ENCODE results near the gene UBQLN1. TPM values are rescaled to one million over a fixed set of nuclear protein-coding genes. Genes with fewer than 3 reads are reported as not detected.

The UBQLN1 gene
- polyA plus RNA-seq, 1 donor from 2014 or later, result 133 TPM

DNA sequence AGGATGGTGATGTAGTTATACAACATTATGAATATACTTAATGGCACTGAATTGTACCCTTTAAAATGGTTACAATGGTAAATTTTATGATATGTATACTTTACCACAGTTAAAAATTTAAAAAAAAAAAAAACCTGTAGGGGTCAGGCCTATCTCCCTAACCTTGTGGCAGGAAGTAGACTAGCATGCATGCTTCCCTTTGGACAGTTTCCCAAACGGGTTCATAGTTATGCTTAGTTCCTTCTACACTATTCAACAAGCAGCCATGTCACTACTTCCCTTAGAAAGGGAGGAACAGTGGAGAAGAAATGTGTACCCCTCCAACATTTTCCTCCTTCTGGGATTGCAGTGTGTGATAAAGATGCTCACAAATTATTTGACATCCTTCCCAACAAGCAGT, 52.3 kb downstream of the UBQLN1 start:
- Histone ChIP-seq H3F3A (ENCODE audit: insufficient read depth, low read length, poor library complexity, severe bottlenecking) (no peaks in the 10 kb centered on the region), H3K9me3 (ENCODE audit: low read length) (no peaks in the 10 kb centered on the region), H3K27me3 (ENCODE audit: insufficient read depth, low read depth, low read length) (no peaks in the 10 kb centered on the region), H3K36me3 (ENCODE audit: insufficient read depth, low read length) (peaks cover 11% of the 10 kb centered on the region), H3K79me2 (replicated peaks; ENCODE audit: insufficient read depth, low read length) (no peaks in the 10 kb centered on the region), H3K9me2 (ENCODE audit: insufficient read depth, low read length) (no peaks in the 10 kb centered on the region), H3K9ac (ENCODE audit: low read length) (no peak overlapping the region), H3K27ac (ENCODE audit: low read length) (no peak overlapping the region), H2AFZ (ENCODE audit: low read depth, low read length) (no peak overlapping the region), H3K4me2 (ENCODE audit: low read length) (no peak overlapping the region), H3K4me3 (ENCODE audit: low read length) (no peak overlapping the region), H4K20me1 (ENCODE audit: insufficient read depth) (no peaks in the 10 kb centered on the region)
- TF ChIP-seq TAF1 (IDR thresholded peaks at IDR 0.05; ENCODE audit: low read depth), result no peak

GRCh38 chr9:83652433-83652832, 55.3 kb downstream of the UBQLN1 start:
- no peak overlapping the region for H2AFZ ChIP-seq (ENCODE audit: low read depth, low read length)
- no peaks in the 10 kb centered on the region for H3K27me3 ChIP-seq (ENCODE audit: insufficient read depth, low read depth, low read length)
- H4K20me1 ChIP-seq (ENCODE audit: insufficient read depth), result no peaks in the 10 kb centered on the region
- H3F3A ChIP-seq (ENCODE audit: insufficient read depth, low read length, poor library complexity, severe bottlenecking), result no peaks in the 10 kb centered on the region
- no peak overlapping the region for H3K9ac ChIP-seq (ENCODE audit: low read length)
- peaks cover 14% of the 10 kb centered on the region for H3K36me3 ChIP-seq (ENCODE audit: insufficient read depth, low read length)
- no peaks in the 10 kb centered on the region for H3K9me3 ChIP-seq (ENCODE audit: low read length)
- no peak overlapping the region for H3K4me3 ChIP-seq (ENCODE audit: low read length)
- no peak overlapping the region for H3K27ac ChIP-seq (ENCODE audit: low read length)
- no peaks in the 10 kb centered on the region for H3K9me2 ChIP-seq (ENCODE audit: insufficient read depth, low read length)
- TF ChIP-seq POLR2AphosphoS5 (IDR thresholded peaks at IDR 0.05) (no peak), MXI1 (conservative IDR thresholded peaks at IDR 0.05; ENCODE audit: poor library complexity, severe bottlenecking) (no peak), EZH2 (IDR thresholded peaks at IDR 0.05; ENCODE audit: borderline replicate concordance, insufficient read depth, low read length, poor library complexity, severe bottlenecking) (no peak), CTCF (IDR thresholded peaks at IDR 0.05; ENCODE audit: poor library complexity, severe bottlenecking) (no peak), RAD21 (conservative IDR thresholded peaks at IDR 0.05) (no peak), SMC3 (conservative IDR thresholded peaks at IDR 0.05; ENCODE audit: poor library complexity) (no peak), EP300 (conservative IDR thresholded peaks at IDR 0.05; ENCODE audit: poor library complexity, severe bottlenecking) (no peak), TAF1 (IDR thresholded peaks at IDR 0.05; ENCODE audit: low read depth) (no peak)
- TF ChIP-seq, protein P1, sequence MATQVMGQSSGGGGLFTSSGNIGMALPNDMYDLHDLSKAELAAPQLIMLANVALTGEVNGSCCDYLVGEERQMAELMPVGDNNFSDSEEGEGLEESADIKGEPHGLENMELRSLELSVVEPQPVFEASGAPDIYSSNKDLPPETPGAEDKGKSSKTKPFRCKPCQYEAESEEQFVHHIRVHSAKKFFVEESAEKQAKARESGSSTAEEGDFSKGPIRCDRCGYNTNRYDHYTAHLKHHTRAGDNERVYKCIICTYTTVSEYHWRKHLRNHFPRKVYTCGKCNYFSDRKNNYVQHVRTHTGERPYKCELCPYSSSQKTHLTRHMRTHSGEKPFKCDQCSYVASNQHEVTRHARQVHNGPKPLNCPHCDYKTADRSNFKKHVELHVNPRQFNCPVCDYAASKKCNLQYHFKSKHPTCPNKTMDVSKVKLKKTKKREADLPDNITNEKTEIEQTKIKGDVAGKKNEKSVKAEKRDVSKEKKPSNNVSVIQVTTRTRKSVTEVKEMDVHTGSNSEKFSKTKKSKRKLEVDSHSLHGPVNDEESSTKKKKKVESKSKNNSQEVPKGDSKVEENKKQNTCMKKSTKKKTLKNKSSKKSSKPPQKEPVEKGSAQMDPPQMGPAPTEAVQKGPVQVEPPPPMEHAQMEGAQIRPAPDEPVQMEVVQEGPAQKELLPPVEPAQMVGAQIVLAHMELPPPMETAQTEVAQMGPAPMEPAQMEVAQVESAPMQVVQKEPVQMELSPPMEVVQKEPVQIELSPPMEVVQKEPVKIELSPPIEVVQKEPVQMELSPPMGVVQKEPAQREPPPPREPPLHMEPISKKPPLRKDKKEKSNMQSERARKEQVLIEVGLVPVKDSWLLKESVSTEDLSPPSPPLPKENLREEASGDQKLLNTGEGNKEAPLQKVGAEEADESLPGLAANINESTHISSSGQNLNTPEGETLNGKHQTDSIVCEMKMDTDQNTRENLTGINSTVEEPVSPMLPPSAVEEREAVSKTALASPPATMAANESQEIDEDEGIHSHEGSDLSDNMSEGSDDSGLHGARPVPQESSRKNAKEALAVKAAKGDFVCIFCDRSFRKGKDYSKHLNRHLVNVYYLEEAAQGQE (IDR thresholded peaks at IDR 0.05; ENCODE audit: borderline replicate concordance), result no peak
- no peak overlapping the region for H3K4me2 ChIP-seq (ENCODE audit: low read length)
- no peaks in the 10 kb centered on the region for H3K79me2 ChIP-seq (replicated peaks; ENCODE audit: insufficient read depth, low read length)

DNA sequence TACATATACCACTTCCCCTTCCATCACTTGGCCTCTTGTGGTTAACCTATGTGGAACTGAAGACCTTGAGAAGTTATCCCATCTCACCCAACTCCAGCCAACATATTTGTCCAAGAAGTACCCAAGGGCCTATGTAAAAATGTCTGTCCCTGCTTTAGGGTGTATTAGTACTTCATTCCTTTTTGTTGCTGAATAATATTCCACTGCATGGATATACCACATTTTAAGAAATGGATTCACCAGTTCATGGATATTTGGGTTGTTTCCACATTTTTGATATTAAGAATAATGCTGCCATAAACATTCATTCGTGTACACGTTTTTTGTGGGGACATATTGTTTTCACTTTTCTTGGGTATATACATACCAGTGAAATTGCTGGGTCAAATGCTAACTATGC, 56.2 kb downstream of the UBQLN1 start:
- H3F3A ChIP-seq (ENCODE audit: insufficient read depth, low read length, poor library complexity, severe bottlenecking), result no peaks in the 10 kb centered on the region
- H3K27ac ChIP-seq (ENCODE audit: low read length), result no peak overlapping the region
- H3K9me3 ChIP-seq (ENCODE audit: low read length), result no peaks in the 10 kb centered on the region
- no peak overlapping the region for H3K9ac ChIP-seq (ENCODE audit: low read length)
- H3K36me3 ChIP-seq (ENCODE audit: insufficient read depth, low read length), result peaks cover 14% of the 10 kb centered on the region
- no peaks in the 10 kb centered on the region for H3K9me2 ChIP-seq (ENCODE audit: insufficient read depth, low read length)
- H3K4me3 ChIP-seq (ENCODE audit: low read length), result no peak overlapping the region
- no peak for TF ChIP-seq POLR2AphosphoS5 (IDR thresholded peaks at IDR 0.05)
- TF ChIP-seq RAD21 (conservative IDR thresholded peaks at IDR 0.05), result no peak
- TF ChIP-seq, protein P1 (IDR thresholded peaks at IDR 0.05; ENCODE audit: borderline replicate concordance), result no peak
- TF ChIP-seq TAF1 (IDR thresholded peaks at IDR 0.05; ENCODE audit: low read depth), result no peak
- no peak for TF ChIP-seq SMC3 (conservative IDR thresholded peaks at IDR 0.05; ENCODE audit: poor library complexity)
- no peak for TF ChIP-seq EZH2 (IDR thresholded peaks at IDR 0.05; ENCODE audit: borderline replicate concordance, insufficient read depth, low read length, poor library complexity, severe bottlenecking)
- H3K4me2 ChIP-seq (ENCODE audit: low read length), result no peak overlapping the region
- H2AFZ ChIP-seq (ENCODE audit: low read depth, low read length), result no peak overlapping the region
- H3K27me3 ChIP-seq (ENCODE audit: insufficient read depth, low read depth, low read length), result no peaks in the 10 kb centered on the region
- H3K79me2 ChIP-seq (replicated peaks; ENCODE audit: insufficient read depth, low read length), result no peaks in the 10 kb centered on the region
- H4K20me1 ChIP-seq (ENCODE audit: insufficient read depth), result no peaks in the 10 kb centered on the region
